Measurements from ENCODE around the gene COMMD8.
A peak's percentile ranks its signal among the peaks of the same experiment; 100 is the strongest.
"Not testable (repeated sequence)": the region's sequence is repeated elsewhere in the genome, so short reads cannot be mapped to it uniquely, and the experiment has no call there.

The COMMD8 gene

DNA sequence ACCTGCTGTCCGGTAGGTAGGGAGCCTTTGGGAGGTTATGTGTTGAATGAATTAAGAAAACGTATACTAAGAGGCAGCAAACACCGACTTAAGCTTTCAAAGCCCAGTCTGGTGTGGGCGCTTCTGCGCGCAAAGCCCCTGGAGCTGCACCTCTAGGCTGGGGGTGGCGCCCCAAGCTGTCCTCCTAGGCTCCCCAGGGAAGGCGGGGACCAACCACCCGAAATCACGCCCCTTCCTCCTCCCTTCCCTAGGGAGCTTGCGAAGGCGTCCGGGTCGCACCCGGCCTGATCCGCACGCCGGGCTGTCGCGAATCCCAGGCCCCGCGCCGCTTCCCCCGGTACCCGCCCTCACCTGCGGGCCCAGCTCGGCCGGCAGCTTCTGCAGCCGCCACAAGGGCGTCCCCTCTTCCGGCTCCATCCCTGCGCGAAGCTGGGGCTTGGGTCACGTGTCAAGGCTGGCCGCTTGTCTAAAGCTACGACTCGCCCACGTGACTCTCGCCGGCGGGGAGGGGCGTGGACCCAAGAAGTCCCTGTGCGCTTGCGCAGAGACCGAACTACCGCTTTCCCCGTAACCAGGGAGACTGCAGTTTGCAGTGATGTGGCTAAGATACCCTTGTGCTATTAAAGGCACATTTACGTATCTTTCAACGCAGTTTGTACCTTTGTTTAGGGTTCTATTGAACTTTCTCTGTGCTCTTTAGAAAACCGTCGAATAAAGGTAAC, at the start of gene COMMD8:
Gene COMMD8, minus strand, starts transcription at position 468 of the 722 bp plus-strand sequence. Its CDS starts 51 bp downstream, at position 417.
- peak; percentile 97 for DNase-seq

DNA sequence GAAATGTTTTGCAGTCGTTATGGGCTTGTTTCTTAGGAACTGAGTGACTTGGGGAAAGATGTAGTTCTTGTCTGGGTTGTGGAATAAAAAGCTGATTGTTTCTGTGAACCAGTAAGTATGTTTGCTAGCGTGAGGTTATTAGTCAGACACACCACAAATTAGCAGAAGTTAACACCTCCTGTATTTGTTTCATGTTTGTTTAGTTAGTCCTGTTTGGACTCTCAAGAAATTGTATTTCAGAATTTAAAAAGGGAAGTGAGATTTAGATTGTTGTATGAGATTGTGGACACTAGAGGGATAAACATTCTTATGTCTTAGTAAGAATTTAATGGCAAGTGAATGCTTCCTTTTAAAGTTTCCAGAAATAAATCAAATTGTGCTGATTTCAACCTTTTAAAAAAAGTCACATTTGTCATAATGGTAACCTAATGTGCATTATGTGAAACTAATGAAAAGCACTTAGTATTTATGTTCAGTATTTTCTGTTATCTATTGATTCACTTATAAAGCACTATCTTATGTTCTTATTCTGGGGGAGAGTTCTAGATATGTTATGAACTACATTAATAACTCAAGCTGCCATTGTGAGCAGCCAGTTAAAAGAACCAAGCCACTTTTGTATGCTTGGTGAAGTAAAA, 47.1 kb upstream of the COMMD8 start:
- no peak for DNase-seq

DNA sequence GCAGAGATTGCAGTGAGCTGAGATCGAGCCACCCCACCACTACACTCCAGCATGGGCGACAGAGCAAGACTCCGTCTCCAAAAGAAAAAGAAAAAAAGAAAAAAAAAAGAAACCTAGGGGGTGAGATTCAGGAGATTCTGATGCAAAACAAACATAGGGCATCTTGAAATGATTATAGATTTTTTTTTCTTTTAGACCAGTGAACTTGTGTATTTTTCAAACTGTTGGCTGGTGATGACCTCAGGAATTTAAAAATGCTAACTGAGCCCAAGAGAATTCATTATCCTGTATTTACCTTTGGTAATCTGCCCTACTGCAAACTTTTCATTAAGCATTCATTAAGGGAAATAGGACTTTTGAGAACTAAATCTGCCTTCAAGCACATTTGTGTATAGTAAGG, 42.2 kb upstream of the COMMD8 start:
- no peak for DNase-seq

DNA sequence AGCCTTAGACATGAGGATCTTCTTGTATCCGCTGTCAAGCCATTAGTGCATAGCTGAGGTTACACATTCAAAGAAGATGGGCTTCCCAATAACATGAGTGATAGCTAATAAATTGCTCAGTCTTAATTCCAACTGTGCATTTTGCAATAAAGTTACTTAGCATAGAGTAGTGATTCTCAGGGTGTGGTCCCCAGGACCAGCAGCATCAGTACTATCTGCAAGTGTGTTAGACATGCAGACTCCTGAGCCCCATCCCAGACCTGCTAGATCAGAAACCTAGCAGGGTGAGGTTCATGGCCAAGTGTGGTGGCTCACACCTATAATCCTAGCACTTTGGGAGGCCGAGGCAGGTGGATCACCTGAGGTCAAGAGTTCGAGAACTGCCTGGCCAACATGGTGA, 41.6 kb upstream of the COMMD8 start:
- no peak for DNase-seq

DNA sequence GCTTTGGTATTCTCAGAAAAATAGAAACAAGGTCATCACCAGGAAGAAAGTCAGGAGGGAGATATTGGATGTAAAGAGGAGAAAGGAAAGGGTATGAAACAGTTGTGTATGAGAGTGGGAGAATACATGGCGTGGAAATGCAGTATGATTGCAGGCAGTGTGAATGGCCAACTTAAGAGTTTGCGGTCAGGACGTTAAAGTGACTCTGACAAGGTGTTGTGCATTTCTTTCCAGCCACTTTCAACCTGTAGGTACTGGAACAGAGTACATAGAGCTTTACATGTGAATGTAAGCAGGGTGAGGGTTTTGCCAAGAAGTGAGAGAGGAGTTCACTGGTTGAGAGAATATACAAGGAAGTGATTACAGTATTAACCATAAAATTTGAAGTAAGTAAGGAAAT, 37.3 kb upstream of the COMMD8 start:
- DNase-seq, result no peak

DNA sequence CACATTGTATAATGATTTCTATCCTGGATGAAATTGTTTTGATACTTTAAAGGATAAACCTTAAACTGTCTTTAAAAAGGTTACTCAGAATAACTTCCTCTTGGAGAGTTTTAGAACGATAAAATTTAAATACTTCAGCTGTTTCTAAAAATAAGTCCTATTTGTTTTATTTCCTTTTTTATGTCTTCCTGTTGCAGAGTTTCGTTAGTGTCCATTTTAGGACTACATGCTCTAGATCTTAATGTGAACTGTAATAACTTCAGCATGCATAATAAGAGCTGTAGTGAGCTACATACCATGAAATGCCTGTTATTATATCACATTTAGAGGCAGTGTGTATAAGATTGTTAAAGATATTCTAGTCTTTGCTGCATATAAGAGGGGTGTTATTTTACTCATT, 36.2 kb upstream of the COMMD8 start:
- DNase-seq, result no peak

DNA sequence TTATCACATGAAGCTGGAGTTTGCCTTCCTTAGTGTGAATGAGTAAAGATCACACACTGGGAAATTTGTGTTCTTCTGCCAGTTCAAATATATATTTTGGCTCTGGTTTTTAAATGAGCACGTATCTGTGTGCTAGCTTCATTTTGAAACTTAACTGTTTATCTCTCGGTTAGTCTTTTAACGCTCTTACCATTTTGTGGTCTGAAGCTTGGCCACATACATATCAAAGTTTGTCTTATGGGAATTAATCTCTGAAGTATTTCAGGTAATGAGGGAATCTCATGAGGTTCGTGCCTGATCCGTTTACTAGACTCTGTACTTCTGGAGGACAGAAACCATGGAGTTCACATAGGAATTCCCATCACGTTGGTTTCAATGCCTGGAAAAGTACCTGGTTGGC, 35.4 kb upstream of the COMMD8 start:
- no peak for DNase-seq

DNA sequence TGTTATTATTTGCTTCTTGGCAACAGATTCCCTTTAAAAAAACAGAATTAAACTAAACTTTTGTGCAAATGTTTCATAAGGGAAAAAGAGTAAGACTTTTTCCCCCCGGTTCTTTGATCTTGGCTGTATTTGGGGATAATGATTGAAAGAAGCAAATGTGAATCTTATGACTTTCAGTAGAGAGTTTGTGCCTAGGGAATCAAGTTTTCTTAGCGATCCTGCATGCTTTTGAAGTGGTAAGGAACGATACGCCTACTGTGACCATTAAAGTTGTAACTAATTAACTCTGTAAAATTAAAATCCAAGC, 30.6 kb upstream of the COMMD8 start:
- DNase-seq, result no peak

DNA sequence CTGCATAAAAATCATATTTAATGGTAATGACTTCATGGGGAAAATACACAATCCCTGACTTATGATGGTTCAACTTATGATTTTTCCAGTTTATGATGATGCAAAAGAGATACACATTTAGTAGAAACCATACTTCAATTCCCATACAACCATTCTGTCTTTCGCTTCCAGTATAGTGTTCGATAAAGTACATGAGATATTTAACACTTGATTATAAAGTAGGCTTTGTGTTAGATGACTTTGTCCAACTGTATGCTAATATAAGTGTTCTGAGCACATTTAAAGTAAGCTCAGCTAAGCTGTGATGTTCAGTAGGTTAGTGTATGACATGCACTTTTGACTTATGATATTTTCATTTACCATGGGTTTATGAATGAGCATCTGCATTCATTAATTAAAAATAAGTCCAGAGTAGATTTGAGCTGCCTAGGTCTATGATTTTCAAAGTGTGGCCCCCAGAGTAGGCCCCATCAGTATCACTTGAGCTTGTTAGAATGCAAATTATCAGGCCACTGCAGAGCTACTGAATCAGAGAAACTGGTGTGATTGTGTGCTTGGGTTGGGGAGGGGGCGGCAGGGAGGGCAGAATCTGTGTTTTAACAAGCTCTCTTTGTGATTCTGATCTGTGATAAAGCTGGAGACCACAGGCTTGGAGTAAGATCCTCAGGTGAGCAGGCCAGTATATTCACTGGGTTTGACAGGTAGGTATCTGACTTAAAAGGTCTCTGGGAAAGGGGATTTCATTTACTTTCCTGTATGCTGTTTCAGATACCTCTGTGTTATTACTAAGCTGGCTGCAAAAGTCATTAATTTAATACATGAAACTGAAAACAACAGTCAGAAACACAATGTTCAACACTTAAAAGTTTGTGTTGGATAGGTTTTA, 30.0 kb upstream of the COMMD8 start:
- DNase-seq, result no peak

DNA sequence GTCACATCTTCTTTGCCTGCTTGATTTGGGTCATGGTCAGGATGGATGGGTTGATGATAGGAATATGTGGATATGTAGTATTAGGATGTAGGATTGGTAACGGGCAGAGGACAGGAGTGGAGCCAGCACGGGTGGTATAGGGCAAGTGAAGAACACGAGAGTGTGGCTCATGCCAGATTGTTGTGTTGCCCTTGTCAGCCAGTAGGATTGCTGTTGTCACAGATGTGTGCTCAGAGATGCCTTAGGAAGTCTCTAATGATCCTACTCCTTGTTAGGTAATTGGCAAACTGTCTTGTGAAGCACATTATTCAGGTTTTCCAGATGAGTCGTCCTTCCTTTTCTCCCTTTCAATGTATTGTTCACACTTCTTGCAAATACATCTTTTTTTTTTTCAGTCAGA, 27.0 kb upstream of the COMMD8 start:
- DNase-seq, result no peak

DNA sequence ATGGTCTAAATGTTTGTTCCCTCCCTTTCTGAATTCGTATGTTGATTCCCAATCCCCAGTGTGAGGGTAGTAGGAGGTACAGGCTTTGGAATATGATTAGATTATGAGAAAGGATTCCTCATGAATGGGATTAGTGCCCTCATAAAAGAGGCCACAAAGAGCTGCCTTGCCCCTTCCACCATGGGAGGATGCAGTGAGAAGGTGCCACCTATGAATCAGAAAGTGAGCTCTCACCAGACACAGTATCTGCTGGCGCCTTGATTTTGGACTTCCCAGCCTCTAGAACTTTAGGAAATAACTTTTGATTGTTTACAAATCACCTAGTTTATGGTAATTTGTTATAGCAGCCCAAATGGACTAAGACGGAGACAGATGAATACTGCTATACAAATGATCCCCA, 25.2 kb upstream of the COMMD8 start:
- DNase-seq, result no peak

DNA sequence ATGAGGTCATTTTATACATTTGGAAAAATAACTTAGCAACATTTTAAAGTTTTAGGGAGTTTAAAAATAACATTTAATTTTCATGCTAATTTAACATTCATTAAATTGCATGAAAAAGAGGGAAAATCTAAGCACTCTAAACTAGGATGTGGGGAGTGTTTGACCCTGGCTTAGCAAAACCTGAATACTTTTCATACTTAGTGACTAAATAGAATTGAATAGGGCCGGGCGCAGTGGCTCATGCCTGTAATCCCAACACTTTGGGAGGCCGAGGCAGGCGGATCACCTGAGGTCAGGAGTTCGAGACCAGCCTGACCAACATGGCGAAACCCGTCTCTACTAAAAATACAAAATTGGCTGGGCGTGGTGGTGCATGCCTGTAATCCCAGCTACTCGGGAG, 23.2 kb upstream of the COMMD8 start:
- not testable (repeated sequence) for DNase-seq

DNA sequence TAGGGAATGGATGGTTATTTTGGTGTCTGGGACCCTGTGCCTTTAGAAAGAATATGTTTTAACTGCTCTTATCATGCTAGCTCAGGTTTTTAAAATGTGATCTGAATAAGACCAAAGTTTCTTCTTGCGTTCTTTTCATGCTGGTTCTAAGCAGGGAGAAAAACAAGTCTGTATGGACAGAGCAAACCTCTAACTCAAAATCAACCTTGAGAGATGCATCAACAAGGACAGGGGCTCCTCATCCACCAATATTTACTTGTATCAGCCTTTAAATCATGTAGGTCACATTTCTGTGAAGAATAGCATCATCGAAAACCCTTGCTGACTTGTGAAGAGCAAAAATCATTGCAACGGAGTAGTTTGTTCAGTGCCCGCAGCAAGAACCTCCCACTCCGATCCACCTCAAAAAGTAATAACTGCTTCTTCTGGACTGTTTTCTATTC, 22.8 kb upstream of the COMMD8 start:
- no peak for DNase-seq

DNA sequence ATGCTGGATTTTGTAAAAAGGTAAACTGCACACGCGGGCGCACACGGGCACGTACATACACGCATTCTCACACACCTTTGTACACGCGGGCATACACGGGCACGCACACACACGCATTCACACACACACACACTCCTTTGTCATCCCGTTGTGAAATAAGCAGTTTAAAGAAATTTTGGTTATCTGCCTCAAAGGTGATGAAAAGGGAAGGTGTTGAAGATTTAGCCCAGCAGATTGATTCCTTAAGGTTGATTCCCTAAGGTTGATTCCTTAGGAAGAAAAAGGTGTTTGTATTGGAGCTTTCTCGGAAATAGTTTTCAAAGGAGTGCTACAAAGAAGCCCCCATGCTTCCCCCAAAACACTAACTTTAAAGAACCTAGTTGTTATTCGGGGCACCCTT, 22.3 kb upstream of the COMMD8 start:
- DNase-seq, result peak; percentile 17

DNA sequence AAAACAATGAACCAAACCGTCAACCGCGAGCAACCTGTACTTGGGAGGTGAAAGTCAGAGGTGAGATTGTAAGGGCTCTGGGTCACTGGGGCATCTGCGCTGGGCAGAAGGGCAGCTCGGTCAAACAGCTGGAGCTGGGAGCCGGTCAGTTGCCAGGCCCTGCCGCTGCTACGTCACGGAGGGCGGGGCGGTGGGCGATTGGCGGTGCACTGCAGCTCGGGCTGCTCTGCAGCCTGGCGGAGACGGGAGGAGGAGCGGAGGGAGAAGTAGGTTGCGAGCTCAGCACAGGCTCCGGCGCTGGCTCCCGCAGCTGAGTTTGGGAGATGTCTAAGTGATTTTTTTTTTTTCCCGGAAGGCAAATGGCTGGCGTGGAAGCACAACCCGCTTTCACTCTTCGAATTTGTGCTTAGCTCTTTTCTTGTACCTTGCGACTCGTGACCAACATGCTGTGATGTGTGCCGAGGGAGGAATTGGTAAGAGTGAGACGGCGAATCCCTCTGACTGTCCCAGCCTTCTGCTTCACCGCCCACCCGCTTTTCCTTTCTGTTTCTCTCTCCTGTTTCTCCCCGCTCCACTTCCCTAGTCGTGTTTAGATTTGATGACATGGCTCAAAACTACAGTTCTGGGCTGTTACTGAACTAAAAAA, 21.7 kb upstream of the COMMD8 start, which contains the start of gene ATP10D:
Gene ATP10D, plus strand, starts transcription at position 229 of the 646 bp plus-strand sequence. CDS start 27,266 bp downstream, outside the sequence.
- peak; percentile 82 for DNase-seq

DNA sequence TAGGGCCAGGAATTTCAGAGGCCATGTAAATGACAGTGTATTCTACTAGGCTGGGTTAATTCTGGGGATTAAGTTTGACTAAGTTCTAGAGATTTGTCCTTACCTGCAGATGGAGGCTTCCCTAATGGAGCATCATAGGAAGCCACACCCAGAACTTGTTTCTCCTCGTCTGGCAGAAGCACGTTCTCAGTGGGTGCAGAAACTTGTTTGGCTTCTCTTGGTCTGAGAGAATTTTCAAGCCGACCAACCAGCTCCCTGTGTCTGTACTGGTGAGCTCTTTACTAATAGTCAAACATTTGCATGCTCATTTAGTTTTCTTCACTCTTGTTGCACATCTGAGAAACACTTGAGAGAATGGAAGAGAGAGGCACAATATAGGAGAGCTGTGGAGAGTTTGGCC, 20.7 kb upstream of the COMMD8 start:
- DNase-seq, result no peak

DNA sequence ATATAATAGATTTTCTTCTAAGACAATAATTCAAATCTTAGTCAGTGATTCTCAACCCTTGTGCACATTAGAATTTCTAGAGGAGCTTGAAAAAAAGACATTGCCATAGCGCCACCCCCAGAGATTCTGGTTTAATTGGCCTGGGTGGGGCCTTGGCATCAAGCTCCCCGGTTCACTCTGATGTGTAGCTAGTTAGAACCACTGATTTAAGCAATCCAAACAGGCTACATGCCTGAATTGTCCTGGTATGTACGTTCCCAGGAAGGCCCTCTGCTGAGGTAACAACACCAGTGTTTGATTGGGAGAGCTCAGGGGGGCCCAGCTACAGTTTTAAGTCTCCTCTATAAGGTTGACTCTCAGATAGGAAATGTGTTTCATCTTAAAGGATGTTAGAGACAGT, 20.2 kb upstream of the COMMD8 start:
- DNase-seq, result no peak

DNA sequence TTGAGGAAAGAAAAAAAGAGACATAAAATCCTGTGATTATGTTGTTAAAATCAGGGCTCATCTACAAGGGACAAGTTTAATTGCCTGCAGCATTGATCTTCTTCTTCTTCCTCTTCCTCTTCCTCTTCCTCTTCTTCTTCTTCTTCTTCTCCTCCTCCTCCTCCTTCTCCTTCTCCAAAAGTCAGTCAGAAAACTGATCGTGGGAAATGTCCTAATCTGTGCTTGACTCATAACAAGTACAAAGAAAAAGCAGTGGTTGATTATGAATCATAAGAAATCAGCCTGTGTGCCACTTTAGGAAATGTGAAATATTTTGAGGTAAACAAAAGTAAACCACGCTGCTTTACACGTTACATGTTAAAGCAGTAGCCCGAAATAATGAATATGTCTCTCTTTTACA, 18.8 kb upstream of the COMMD8 start:
- no peak for DNase-seq

DNA sequence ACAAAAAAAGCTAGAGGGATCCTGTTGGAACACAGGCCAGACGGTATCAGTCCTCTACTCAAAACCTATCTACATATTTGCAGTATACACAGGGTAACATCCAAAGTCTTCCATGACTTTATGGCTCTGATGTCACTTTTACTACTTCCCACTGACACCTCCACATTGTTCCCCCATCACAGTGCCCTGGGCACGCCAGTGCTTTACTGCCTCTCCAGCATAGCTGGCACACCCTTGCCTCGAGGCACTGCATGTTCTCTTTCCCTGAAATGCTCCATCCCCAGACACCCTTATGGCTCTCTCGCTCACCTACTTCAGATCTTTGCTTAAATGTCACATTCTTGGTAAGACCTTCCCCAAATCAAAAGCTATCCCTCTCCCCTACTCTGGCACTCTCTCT, 15.3 kb upstream of the COMMD8 start:
- no peak for DNase-seq

DNA sequence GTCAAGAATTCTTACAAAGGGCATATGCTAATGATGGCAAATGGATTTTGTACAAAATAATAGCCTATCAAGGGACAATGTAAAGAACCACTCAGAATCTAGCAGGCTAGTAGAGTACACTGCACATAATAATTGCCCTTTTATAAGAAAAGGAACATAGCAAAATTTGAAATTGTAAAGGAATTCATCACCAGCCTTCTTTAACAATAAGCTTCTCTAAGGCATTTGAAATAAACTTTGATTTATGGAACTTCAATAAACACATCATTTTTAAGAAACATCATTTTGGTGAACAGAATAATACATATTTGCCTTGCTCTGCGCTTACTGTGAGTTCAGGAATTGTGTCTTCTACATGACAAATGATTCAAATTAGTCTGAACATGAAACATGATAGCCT, 11.9 kb upstream of the COMMD8 start:
- no peak for DNase-seq

DNA sequence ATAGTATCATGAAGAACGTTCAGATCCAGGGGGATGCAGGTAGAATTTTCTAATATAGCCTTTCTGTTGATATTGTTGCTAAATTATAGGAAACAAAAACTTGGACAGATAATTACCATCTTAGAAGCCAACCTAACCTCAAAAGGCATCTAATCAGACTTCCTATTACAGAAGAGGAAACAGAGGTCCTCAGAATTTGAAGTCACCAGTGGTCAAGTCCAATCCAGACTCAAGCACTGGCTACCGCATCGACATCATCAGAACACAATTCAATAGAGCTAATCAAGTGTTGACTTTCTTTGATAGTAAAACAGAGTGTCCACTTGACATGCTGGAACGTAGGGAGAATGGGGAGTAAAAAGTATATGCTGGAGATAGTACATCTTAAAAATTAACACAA, 11.3 kb upstream of the COMMD8 start:
- no peak for DNase-seq

DNA sequence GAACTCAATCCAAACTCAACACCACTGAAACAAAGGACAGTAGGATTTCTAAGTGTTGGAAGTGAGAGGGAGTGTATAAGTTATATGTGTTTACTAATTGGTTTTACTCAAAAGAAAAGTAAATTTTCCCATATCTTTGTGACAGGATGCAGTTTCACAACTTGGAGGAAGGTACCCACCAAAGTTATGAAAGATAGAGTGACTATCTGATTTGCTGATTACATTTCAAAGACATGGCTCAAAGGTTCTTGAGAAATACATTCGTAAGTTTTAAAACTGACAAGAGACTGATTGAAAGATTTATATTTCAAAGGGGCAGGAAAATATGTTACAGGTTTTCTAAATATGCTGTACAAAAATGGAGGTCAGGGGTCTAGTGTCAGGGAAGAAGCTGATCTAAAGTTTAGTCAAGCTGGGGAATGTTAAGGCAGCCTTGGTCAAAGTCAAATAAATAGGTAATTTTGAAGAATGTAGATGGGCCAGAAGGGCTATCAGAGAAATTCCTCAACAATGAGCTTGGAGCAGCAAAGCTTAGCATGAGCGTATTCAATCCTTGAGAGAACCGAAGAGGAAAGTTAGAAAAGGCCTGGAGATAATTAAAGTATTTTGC, 9.7 kb upstream of the COMMD8 start:
- no peak for DNase-seq

DNA sequence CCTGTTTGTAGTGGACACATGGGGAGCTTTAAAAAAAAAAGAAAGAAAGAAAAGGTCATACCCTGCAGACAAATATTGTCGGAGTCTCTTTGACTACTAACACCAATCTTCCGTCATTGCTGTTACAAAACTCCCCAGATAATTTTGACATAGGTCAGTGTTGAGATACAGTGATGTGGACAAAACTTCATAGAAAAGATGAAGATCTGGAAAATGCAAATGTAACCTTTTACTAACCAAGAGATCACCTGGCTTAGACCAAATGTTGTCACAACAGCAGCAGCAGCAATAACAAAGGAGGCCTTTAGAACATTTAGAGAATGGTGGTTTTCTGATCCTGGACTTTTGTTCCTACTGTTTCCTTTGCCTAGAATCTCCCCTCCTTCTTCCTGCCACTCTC, 8.1 kb upstream of the COMMD8 start:
- DNase-seq, result no peak

Measured in CD4-positive, alpha-beta T cell treated with Interleukin-17A for 4 hours (primary cell).